ENCODE results near the gene FGD4. TPM values are rescaled to one million over a fixed set of nuclear protein-coding genes. Genes with fewer than 3 reads are reported as not detected.
A peak's percentile ranks its signal among the peaks of the same experiment; 100 is the strongest.

The FGD4 gene
- total and polyA plus RNA-seq, 2 donors (not counting 3 experiments of a cell fraction or from before 2014, with no cell fraction given), result 6.6 to 44.7 TPM

GRCh38 chr12:32603858-32604257 is 204.5 kb downstream of the FGD4 start:
- dilution Hi-C loops (cut with MboI; ENCODE audit: extremely low pct_ligation_motif_present, low sequenced_read_pairs), result no loop called here
- H3K79me2 ChIP-seq (ENCODE audit: control insufficient read depth, insufficient read depth, low read length), result no peaks in the 10 kb centered on the region
- intact Hi-C loops (cut with micrococcal nuclease), result no loop called here
- FAIRE-seq (no peak), DNase-seq (ENCODE audit: low read depth, low spot score) (no peak)
- H3K9ac ChIP-seq (replicated peaks; ENCODE audit: extremely low read depth, insufficient read depth, low read length), result no peak overlapping the region
- BruUV-seq (replicated peaks), result no TSS peak
- no peak overlapping the region for H3K4me2 ChIP-seq (ENCODE audit: insufficient read depth, low read length)
- H3K27ac ChIP-seq (ENCODE audit: insufficient read depth, low read depth, low read length), result no peak overlapping the region
- TF ChIP-seq EZH2 (IDR thresholded peaks at IDR 0.05; ENCODE audit: borderline replicate concordance, low read depth, low read length, severe bottlenecking) (no peak), JUN (IDR thresholded peaks at IDR 0.05; ENCODE audit: borderline replicate concordance, insufficient read depth, insufficient read length, low read depth) (no peak), FOS (IDR thresholded peaks at IDR 0.05; ENCODE audit: borderline replicate concordance, insufficient read depth, low read length) (peak; percentile 5)
- no peak overlapping the region for H2AFZ ChIP-seq (ENCODE audit: low read depth, low read length)
- ChIA-PET CTCF (interaction anchor here (1.1 kb wide), 1 partner anchor 14 kb away, joined by 3 read pairs; no protein-coding TSS in a partner anchor), POLR2A (no interaction called here)
- no peaks in the 10 kb centered on the region for H4K20me1 ChIP-seq (replicated peaks; ENCODE audit: control insufficient read depth, extremely low read depth, insufficient read depth, low read length)
- no peak overlapping the region for H3K4me3 ChIP-seq (replicated peaks in 1 of 3; ENCODE audit: insufficient read depth in 1 of 3, low read depth in 1 of 3, low read length in 3 of 3)
- no peaks in the 10 kb centered on the region for H3K9me3 ChIP-seq (replicated peaks; ENCODE audit: control insufficient read depth, insufficient read depth, low read length)
- peaks cover 6 to 11% of the 10 kb centered on the region in 2 experiments for H3K36me3 ChIP-seq (ENCODE audit: control insufficient read depth in 2 of 2, extremely low read depth in 1 of 2, insufficient read depth in 2 of 2, low read length in 2 of 2)
- H3K4me1 ChIP-seq (ENCODE audit: control insufficient read depth, extremely low read depth, insufficient read depth, low read length), result peaks cover 8% of the 10 kb centered on the region
- no peaks in the 10 kb centered on the region for H3K27me3 ChIP-seq (ENCODE audit: control insufficient read depth in 2 of 2, insufficient read depth in 2 of 2, low read length in 2 of 2)
- H3K9me1 ChIP-seq (replicated peaks; ENCODE audit: control insufficient read depth, extremely low read depth, insufficient read depth, low read length), result no peaks in the 10 kb centered on the region

- H3K4me1 ChIP-seq (ENCODE audit: control insufficient read depth, extremely low read depth, insufficient read depth, low read length), result peaks cover 8% of the 10 kb centered on the region
- TF ChIP-seq POLR2AphosphoS5 (IDR thresholded peaks at IDR 0.05; ENCODE audit: insufficient read depth, low read depth, low read length) (no peak), FOS (IDR thresholded peaks at IDR 0.05; ENCODE audit: borderline replicate concordance, insufficient read depth, low read length) (no peak), CTCF (IDR thresholded peaks at IDR 0.05; ENCODE audit: extremely low read depth in 1 of 2, insufficient read depth in 1 of 2, low read depth in 1 of 2, low read length in 2 of 2) (no peak), GATA2 (IDR thresholded peaks at IDR 0.05; ENCODE audit: insufficient read depth, insufficient read length, low read depth, low read length) (no peak), MYC (IDR thresholded peaks at IDR 0.05; ENCODE audit: low read depth, low read length) (no peak), JUN (IDR thresholded peaks at IDR 0.05; ENCODE audit: borderline replicate concordance, insufficient read depth, insufficient read length, low read depth) (no peak), EZH2 (IDR thresholded peaks at IDR 0.05; ENCODE audit: borderline replicate concordance, low read depth, low read length, severe bottlenecking) (no peak), POLR2A (IDR thresholded peaks at IDR 0.05; ENCODE audit: low read depth, low read length) (no peak)
- TF ChIP-seq, protein P1, sequence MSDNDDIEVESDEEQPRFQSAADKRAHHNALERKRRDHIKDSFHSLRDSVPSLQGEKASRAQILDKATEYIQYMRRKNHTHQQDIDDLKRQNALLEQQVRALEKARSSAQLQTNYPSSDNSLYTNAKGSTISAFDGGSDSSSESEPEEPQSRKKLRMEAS (IDR thresholded peaks at IDR 0.05; ENCODE audit: insufficient read depth, insufficient read length), result no peak
- no peak overlapping the region for H3K4me2 ChIP-seq (ENCODE audit: insufficient read depth, low read length)
- no peak overlapping the region for H3K9ac ChIP-seq (replicated peaks; ENCODE audit: extremely low read depth, insufficient read depth, low read length)
- intact Hi-C loops (cut with micrococcal nuclease), result no loop called here
- no TSS peak for BruUV-seq (replicated peaks)
- H3K36me3 ChIP-seq (ENCODE audit: control insufficient read depth in 2 of 2, extremely low read depth in 1 of 2, insufficient read depth in 2 of 2, low read length in 2 of 2), result peaks cover 9 to 13% of the 10 kb centered on the region in 2 experiments
- no peaks in the 10 kb centered on the region for H3K9me3 ChIP-seq (replicated peaks; ENCODE audit: control insufficient read depth, insufficient read depth, low read length)
- H3K79me2 ChIP-seq (ENCODE audit: control insufficient read depth, insufficient read depth, low read length), result no peaks in the 10 kb centered on the region
- H3K27me3 ChIP-seq (ENCODE audit: control insufficient read depth in 2 of 2, insufficient read depth in 2 of 2, low read length in 2 of 2), result no peaks in the 10 kb centered on the region
- no peak overlapping the region for H2AFZ ChIP-seq (ENCODE audit: low read depth, low read length)
- no peaks in the 10 kb centered on the region for H3K9me1 ChIP-seq (replicated peaks; ENCODE audit: control insufficient read depth, extremely low read depth, insufficient read depth, low read length)
- no peaks in the 10 kb centered on the region for H4K20me1 ChIP-seq (replicated peaks; ENCODE audit: control insufficient read depth, extremely low read depth, insufficient read depth, low read length)
- dilution Hi-C loops (cut with MboI; ENCODE audit: extremely low pct_ligation_motif_present, low sequenced_read_pairs), result no loop called here
- ChIA-PET POLR2A (no interaction called here), CTCF (interaction anchor here (0.6 kb wide), 1 partner anchor 951 kb away, joined by 4 read pairs; no protein-coding TSS in a partner anchor)
- DNase-seq (ENCODE audit: low read depth, low spot score) (no peak), FAIRE-seq (no peak)
- no peak overlapping the region for H3K4me3 ChIP-seq (replicated peaks in 1 of 3; ENCODE audit: insufficient read depth in 1 of 3, low read depth in 1 of 3, low read length in 3 of 3)
- H3K27ac ChIP-seq (ENCODE audit: insufficient read depth, low read depth, low read length), result no peak overlapping the region
These were observed 205.2 kb downstream of the FGD4 start for GRCh38 chr12:32604565-32604964.

All from endothelial cell of umbilical vein (primary cell).